Ramos (cell line): ENCODE measurements around the gene FRMD1.
"Not testable (repeated sequence)": the region's sequence is repeated elsewhere in the genome, so short reads cannot be mapped to it uniquely, and the experiment has no call there.

Source experiments
- in situ Hi-C: fragments of 300-500 bp; cut with MboI; formaldehyde crosslinking; loops from one replicate; pipeline ENCODE4 v1.14.3; 2022; ENCODE audit warnings: low sequenced_read_pairs; ENCODE audit not compliant: unreplicated experiment

Gene FRMD1

GRCh38 chr6:168082860-168083513 lies 4.0 kb upstream of the FRMD1 start:
- in situ Hi-C loops, result no loop called here

- in situ Hi-C loops, result no loop called here
These were observed 3.0 kb upstream of the FRMD1 start for GRCh38 chr6:168081858-168082546.

- in situ Hi-C loops, result no loop called here
These were observed 1.5 kb upstream of the FRMD1 start for GRCh38 chr6:168080393-168081077.

GRCh38 chr6:168078175-168078942 lies 653 bp downstream of the FRMD1 start:
- in situ Hi-C loops, result no loop called here

- in situ Hi-C loops, result not testable (repeated sequence)
These were observed 1.6 kb downstream of the FRMD1 start for GRCh38 chr6:168077401-168077800.

GRCh38 chr6:168075787-168076202 lies 3.2 kb downstream of the FRMD1 start:
- in situ Hi-C loops, result no loop called here

- in situ Hi-C loops, result no loop called here
These were observed 3.8 kb downstream of the FRMD1 start for GRCh38 chr6:168075216-168075615.

- in situ Hi-C loops, result no loop called here
These were observed 4.9 kb downstream of the FRMD1 start for GRCh38 chr6:168073937-168074730.

- in situ Hi-C loops, result no loop called here
These were observed 6.3 kb downstream of the FRMD1 start for GRCh38 chr6:168072730-168073129.

GRCh38 chr6:168072261-168072660 lies 6.8 kb downstream of the FRMD1 start:
- in situ Hi-C loops, result no loop called here

GRCh38 chr6:168071620-168072019 lies 7.4 kb downstream of the FRMD1 start:
- in situ Hi-C loops, result no loop called here

- in situ Hi-C loops, result no loop called here
These were observed 8.2 kb downstream of the FRMD1 start for GRCh38 chr6:168070804-168071203.

- in situ Hi-C loops, result no loop called here
These were observed 11.8 kb downstream of the FRMD1 start for GRCh38 chr6:168067081-168067759.

- in situ Hi-C loops, result no loop called here
These were observed 14.7 kb downstream of the FRMD1 start for GRCh38 chr6:168064226-168064807.

- in situ Hi-C loops, result no loop called here
These were observed 15.6 kb downstream of the FRMD1 start for GRCh38 chr6:168063431-168063830.

- in situ Hi-C loops, result no loop called here
These were observed 16.4 kb downstream of the FRMD1 start for GRCh38 chr6:168062346-168063289.

- in situ Hi-C loops, result no loop called here
These were observed 17.5 kb downstream of the FRMD1 start for GRCh38 chr6:168061269-168062210.
